BJ (cell line): ENCODE measurements around the gene MUS81. TPM values are rescaled to one million over a fixed set of nuclear protein-coding genes. Genes with fewer than 3 reads are reported as not detected.
A peak's percentile ranks its signal among the peaks of the same experiment; 100 is the strongest.

ENCODE experiments used
- CTCF ChIA-PET: fragments of 350-600 bp; formaldehyde crosslinking; extraction: SDS; loops from one replicate; lab custom pipeline; 2021; ENCODE audit warnings: antibody characterized with exemption, inconsistent platforms; lab: Yijun Ruan, JAX
- POLR2A ChIA-PET: fragments of 300-600 bp; sonication (Branson Sonifier 250); formaldehyde crosslinking; extraction: SDS; loops from one replicate; lab custom pipeline; 2021; ENCODE audit warnings: antibody characterized with exemption; lab: Charles Lee
- DNase-seq: peaks from one replicate; pipeline ENCODE4 v3.0.0-alpha.2; 2011; ENCODE audit warnings: low read depth
- H3K27me3 ChIP-seq: 2 replicates; pipeline ENCODE4 v1.6.0; 2011; ENCODE audit warnings: low read length; ENCODE audit not compliant: control insufficient read depth, insufficient read depth
- H3K36me3 ChIP-seq: 2 replicates; pipeline ENCODE4 v1.5.1; 2011; ENCODE audit warnings: low read length; ENCODE audit not compliant: control insufficient read depth, insufficient read depth
- H3K4me3 ChIP-seq: 2 replicates; pipeline ENCODE4 v1.5.1; 2011; ENCODE audit warnings: low read depth, mild to moderate bottlenecking, control low read depth, low read length
- CTCF ChIP-seq: IDR thresholded peaks from 2 replicates; pipeline ENCODE4 v1.5.1; 2011; ENCODE audit warnings: low read depth, mild to moderate bottlenecking, control low read depth, inconsistent platforms, low read length, moderate library complexity; ENCODE audit not compliant: insufficient read depth
- polyA plus RNA-seq: library from polyadenylated mRNA; depleted of rRNA; stranded (reverse); fragments of >200 nt; gene quantifications from 2 replicates; pipeline ENCODE4 v1.2.3, GENCODE V29; 2011

The MUS81 gene
- polyA plus RNA-seq, 1 experiment = 63.8 TPM

GRCh38 chr11:65861165-65861505, 902 bp downstream of the MUS81 start:
- POLR2A ChIA-PET = interaction anchor here (0.7 kb wide), 1 partner anchor 10 kb away, joined by 3 read pairs; no protein-coding TSS in a partner anchor
- H3K36me3 ChIP-seq = peaks cover 29% of the 10 kb centered on the region
- no peak for DNase-seq

GRCh38 chr11:65861533-65862183, 1.4 kb downstream of the MUS81 start:
- ChIA-PET CTCF (interaction anchor here (0.6 to 4.5 kb wide), 5 partner anchors 10 to 32 kb away, joined by 4 to 70 read pairs (median 24); partner anchors contain the start of genes CCDC85B, EFEMP2 and FIBP), POLR2A (no interaction called here)
- Histone ChIP-seq H3K27me3 (no peaks in the 10 kb centered on the region), H3K36me3 (peaks cover 31% of the 10 kb centered on the region), H3K4me3 (peak overlapping the region; percentile 93)
- no peak for DNase-seq
- TF ChIP-seq CTCF = no peak

More at GRCh38 chr11:65861165-65861505, 902 bp downstream of the MUS81 start:
- Histone ChIP-seq H3K27me3 (no peaks in the 10 kb centered on the region), H3K4me3 (peak overlapping the region; percentile 93)
- no peak for TF ChIP-seq CTCF
- CTCF ChIA-PET = interaction anchor here (2.5 to 4.5 kb wide), 3 partner anchors 10 to 28 kb away, joined by 24 to 70 read pairs (median 44); partner anchors contain the start of genes CCDC85B, EFEMP2 and FIBP

- ChIA-PET POLR2A (no interaction called here), CTCF (interaction anchor here (1.4 to 4.5 kb wide), 4 partner anchors 9 to 150 kb away, joined by 4 to 70 read pairs (median 24); partner anchors contain the start of genes CCDC85B, EFEMP2, FIBP and KAT5)
- TF ChIP-seq CTCF = no peak
- Histone ChIP-seq H3K36me3 (peaks cover 36% of the 10 kb centered on the region), H3K27me3 (no peaks in the 10 kb centered on the region), H3K4me3 (no peak overlapping the region)
- DNase-seq = no peak
Measured at GRCh38 chr11:65862191-65862735, 2.0 kb downstream of the MUS81 start.

- ChIA-PET CTCF (interaction anchor here (1.4 to 1.8 kb wide), 2 partner anchors 22 to 151 kb away, joined by 4 read pairs; partner anchors contain the start of gene KAT5), POLR2A (no interaction called here)
- Histone ChIP-seq H3K27me3 (no peaks in the 10 kb centered on the region), H3K36me3 (peaks cover 41% of the 10 kb centered on the region), H3K4me3 (no peak overlapping the region)
- no peak for TF ChIP-seq CTCF
- DNase-seq = no peak
Measured at GRCh38 chr11:65862941-65863888, 3.0 kb downstream of the MUS81 start.
